GM19193 (cell line): ENCODE data around the gene NODAL.
A peak's percentile ranks its signal among the peaks of the same experiment; 100 is the strongest.

ENCODE experiments used
- POLR2A ChIP-seq: IDR thresholded peaks from 4 replicates; pipeline ENCODE4 v1.6.1; 2011; ENCODE audit not compliant: insufficient read depth, insufficient read length; ENCODE audit errors: extremely low read depth

NODAL gene

DNA sequence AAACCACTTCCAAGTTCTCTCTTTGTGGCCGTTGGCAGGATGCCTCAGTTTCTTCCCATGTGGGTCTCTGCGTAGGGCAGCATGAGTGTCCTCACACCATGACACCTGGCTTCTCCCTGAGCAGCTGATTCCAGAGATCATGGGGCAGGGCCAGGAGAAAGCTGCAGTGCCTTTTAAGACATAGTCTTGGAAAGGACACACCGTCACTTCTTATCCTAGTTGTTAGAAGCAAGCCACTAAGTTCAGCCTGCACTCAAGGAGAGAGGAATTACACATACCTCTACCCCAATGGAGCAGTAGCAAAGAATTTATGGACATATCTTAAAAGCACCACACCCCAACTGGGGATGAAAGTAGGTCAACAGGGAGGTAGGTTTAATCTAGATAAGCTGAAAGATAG is 16.4 kb downstream of the NODAL start:
- no peak for TF ChIP-seq POLR2A

DNA sequence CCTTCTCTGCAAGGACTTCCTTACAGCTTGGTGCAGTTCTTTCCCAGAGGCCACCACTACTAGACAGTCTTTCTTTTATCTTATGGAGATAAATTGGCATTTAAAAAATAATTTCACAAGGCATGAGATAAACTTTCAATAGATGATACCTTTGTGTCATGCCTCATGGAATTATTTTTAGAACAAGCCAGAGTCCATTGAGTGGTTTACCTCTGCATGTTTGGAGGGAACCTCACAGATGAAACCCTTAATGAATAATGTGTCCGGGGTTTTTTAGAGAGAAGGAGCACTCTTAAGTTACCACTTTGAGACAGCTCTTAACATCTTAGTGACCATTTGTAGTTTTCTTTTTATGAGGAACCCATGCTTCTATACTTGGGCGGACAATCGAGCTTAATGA is 17.2 kb downstream of the NODAL start:
- TF ChIP-seq POLR2A = no peak

- TF ChIP-seq POLR2A = no peak
Measured at GRCh38 chr10:70418713-70419112, 22.8 kb downstream of the NODAL start.

DNA sequence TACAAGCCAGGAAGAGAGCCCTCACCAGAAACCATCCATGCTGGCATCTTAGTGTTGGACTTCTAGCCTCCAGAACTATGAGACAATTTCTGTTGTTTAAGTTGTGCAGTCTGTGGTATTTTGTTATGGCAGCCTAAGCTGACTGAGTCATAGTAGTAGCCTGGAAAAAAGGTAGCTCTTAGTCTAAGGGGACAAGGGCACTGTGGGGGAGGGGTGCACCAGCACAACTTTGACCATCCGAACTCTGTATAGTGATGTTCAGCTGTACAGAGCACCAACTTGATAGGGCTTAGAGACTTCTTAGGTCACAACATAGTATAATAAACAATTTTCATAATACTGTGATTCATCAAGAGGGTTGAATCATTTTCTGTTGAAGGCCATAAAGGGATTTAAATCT is 23.3 kb downstream of the NODAL start:
- no peak for TF ChIP-seq POLR2A

GRCh38 chr10:70417568-70417967 is 23.9 kb downstream of the NODAL start:
- no peak for TF ChIP-seq POLR2A

GRCh38 chr10:70412356-70412755 is 29.1 kb downstream of the NODAL start:
- TF ChIP-seq POLR2A = no peak

DNA sequence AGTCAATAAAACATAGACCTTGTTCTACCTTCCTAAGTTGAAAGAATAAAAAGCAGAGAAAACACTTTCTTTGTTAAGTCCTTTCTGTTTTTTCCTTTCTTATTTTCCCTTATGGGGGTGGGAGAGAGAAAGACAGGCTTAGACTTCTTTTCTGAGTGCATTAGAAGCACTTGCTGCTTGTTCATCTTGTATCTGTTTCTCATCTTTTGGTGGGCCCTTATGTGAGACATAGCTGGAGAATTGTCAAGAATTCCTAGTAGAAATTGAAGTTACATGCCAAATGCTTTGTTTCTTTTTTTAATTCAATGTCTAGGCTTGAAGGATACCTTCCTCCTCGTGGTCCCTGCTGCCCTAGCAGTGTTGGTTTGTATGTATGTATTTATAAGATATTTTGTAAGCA is 30.9 kb downstream of the NODAL start:
- TF ChIP-seq POLR2A = no peak

DNA sequence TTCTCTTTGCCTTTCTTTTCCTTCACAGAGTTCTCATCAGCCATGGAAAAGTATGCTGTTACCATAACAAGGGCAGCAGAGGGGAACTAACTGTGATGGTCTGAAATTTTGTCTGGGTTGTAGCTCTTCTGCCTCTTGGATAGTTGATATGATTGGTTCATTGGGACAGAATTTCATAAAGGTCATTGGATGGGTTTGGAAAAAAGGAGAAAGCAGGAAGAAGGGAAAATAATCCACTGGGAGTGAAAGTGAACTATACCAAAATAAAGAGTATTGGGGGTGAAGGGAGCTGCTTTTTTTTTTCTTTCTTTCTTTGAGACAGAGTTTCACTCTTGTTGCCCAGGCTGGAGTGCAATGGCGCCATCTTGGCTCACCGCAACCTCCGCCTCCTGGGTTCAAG is 31.7 kb downstream of the NODAL start:
- no peak for TF ChIP-seq POLR2A

GRCh38 chr10:70405037-70405824 is 36.2 kb downstream of the NODAL start:
- no peak for TF ChIP-seq POLR2A

- TF ChIP-seq POLR2A = no peak
Measured at GRCh38 chr10:70404787-70405036, 36.8 kb downstream of the NODAL start.

GRCh38 chr10:70404036-70404786 is 37.3 kb downstream of the NODAL start, which contains the start of gene EIF4EBP2:
TSS of gene EIF4EBP2 (plus strand) at chr10:70404145. CDS start at chr10:70404402, 257 bp downstream.
- TF ChIP-seq POLR2A = peak; percentile 93

DNA sequence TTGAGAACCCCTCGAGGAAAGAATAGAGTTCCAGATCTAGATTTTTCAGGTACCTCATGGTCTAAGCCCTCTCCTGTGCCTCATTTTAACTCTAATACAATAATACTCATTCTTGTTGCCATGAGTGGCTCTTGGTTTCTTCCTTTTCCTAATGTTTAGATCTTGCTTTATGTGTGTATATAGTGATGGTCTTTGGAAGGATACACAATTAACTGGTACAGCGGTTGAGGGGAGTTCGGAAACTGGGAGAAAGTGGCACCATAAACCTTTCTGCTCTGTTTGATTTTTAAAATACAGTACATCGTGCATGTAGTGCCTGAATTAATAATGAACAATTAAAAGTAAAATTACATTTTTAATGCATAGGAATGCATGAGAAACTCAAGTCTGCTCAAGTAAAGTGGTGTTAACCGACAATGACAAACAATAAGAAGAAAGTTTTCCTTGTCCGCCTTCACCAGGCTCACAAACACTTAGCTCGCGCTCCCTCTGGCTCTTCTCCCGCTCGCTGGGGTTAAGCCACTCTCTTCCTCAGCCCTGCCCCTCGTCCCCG is 37.9 kb downstream of the NODAL start:
- no peak for TF ChIP-seq POLR2A

GRCh38 chr10:70399177-70399576 is 42.3 kb downstream of the NODAL start:
- no peak for TF ChIP-seq POLR2A

- TF ChIP-seq POLR2A = no peak
Measured at GRCh38 chr10:70396140-70396539, 45.3 kb downstream of the NODAL start.

DNA sequence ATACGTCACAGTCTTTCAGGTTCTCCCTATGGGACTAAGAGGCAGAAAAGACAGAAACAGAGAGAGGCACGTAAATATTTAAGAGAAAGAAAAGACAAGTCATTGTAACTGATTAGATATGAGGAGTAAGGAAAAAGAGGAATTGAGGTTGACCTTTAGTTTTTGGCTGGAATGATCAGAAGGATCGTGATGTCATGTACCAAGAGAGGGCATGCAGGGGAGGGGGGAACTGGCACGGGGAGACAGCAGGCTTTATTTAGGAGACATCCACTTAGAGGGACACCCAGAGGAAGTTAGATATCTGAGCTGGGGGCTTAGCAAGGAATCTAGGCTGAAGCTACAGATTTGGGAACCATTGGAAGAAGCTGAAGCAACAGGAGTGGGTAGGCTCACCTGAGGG is 49.8 kb downstream of the NODAL start:
- no peak for TF ChIP-seq POLR2A
